ENCODE measurements around the gene EPB41L4B. TPM values are rescaled to one million over a fixed set of nuclear protein-coding genes. Genes with fewer than 3 reads are reported as not detected.

The EPB41L4B gene
- total and polyA plus RNA-seq, 2 of the 13 experiments (the other 11 are each of a cell fraction or from before 2014, with no cell fraction given), result 17.6 to 22.1 TPM

DNA sequence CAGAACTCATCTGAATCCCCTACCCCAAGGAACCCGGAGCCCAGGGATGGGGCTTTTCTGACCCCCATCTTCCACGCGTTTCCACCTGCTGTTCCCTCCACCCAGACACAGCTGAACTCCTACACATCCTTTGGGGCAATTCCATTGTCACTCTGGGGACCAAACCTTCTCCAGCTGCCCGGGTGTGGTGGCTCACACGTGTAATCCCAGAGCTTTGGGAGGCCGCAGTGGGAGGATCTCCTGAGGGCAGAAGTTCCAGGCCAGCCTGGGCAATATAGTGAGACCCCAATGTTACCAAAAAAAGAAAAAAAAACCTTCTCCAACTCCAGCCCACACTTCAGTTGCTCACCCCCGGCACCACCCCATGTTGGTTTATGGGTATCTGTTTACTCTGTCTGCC is 8.1 kb downstream of the EPB41L4B start:
- WGBS (ENCODE audit: low lambda C conversion rate), result 95% methylated on average over 6 of the region's 7 CpGs
- Histone ChIP-seq H3K27ac (ENCODE audit: extremely low read length, insufficient read depth, low read length) (no peak overlapping the region), H3K4me3 (replicated peaks in 1 of 3; ENCODE audit: insufficient read depth in 1 of 3, low read depth in 2 of 3, low read length in 3 of 3) (no peak overlapping the region), H4K20me1 (ENCODE audit: insufficient read depth, low read length) (no peaks in the 10 kb centered on the region), H3K9ac (ENCODE audit: insufficient read depth, low read depth, low read length) (no peak overlapping the region), H3K9me3 (ENCODE audit: low read length) (no peaks in the 10 kb centered on the region), H2AFZ (ENCODE audit: low read length) (no peak overlapping the region), H3K4me1 (ENCODE audit: insufficient read depth, low read length) (peaks cover 99% of the 10 kb centered on the region), H3K36me3 (replicated peaks in 1 of 2; ENCODE audit: control insufficient read depth in 1 of 2, insufficient read depth in 2 of 2, low read length in 2 of 2) (no peaks in the 10 kb centered on the region), H3K79me2 (ENCODE audit: insufficient read depth, low read length) (peaks cover 85% of the 10 kb centered on the region), H3K27me3 (ENCODE audit: control insufficient read depth in 1 of 2, insufficient read depth in 2 of 2, low read length in 2 of 2) (no peaks in the 10 kb centered on the region), H3K4me2 (ENCODE audit: low read depth, low read length) (no peak overlapping the region)
- intact Hi-C loops (cut with micrococcal nuclease; ENCODE audit: unreplicated experiment), result no loop called here
- DNase-seq (ENCODE audit: low spot score), result no peak
- ChIA-PET CTCF (ENCODE audit: low intra/inter-chr PET ratio, low total read pairs) (no interaction called here), POLR2A (interaction anchor here (1.1 to 1.6 kb wide), 2 partner anchors 14 to 63 kb away, joined by 4 to 5 read pairs; no protein-coding TSS in a partner anchor)
- TF ChIP-seq ZNF333 (CRISPR knock-in tag; IDR thresholded peaks at IDR 0.05; ENCODE audit: borderline replicate concordance) (no peak), ZNF121 (CRISPR knock-in tag; IDR thresholded peaks at IDR 0.05) (peak; percentile 83), ELK4 (CRISPR knock-in tag; IDR thresholded peaks at IDR 0.05; ENCODE audit: borderline replicate concordance) (no peak), RBM39 (IDR thresholded peaks at IDR 0.05; ENCODE audit: low read depth, low read length, poor library complexity, severe bottlenecking) (no peak), ZNF552 (CRISPR knock-in tag; IDR thresholded peaks at IDR 0.05; ENCODE audit: borderline replicate concordance) (no peak)
- FAIRE-seq, result no peak
- BruUV-seq (replicated peaks), result no TSS peak
- in situ Hi-C loops (cut with HindIII; ENCODE audit: extremely low pct_ligation_motif_present, low pct_unique_long_range_greater_than_20kb), result no loop called here
- ATAC-seq, result no peak

DNA sequence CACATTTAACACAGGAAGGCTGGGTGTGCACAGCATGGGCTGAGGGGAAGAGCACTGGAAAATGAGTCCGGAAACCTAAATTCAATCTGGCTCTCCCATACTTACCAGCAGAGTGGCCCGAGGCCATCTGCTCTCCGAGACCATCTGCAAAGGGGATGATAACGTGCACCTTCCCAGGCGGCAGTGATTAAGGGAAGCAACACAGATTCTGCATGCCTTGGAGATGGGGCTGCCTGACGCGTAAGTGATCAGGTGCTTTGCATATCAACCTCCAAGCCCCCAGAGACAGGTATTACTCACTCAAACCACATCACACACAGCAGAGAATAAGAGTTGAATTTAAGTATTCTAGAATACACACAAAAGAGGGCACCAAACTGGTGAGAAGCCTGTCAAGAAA is 9.1 kb downstream of the EPB41L4B start:
- ATAC-seq (no peak), FAIRE-seq (no peak), DNase-seq (ENCODE audit: low spot score) (no peak)
- Histone ChIP-seq H3K36me3 (replicated peaks in 1 of 2; ENCODE audit: control insufficient read depth in 1 of 2, insufficient read depth in 2 of 2, low read length in 2 of 2) (no peaks in the 10 kb centered on the region), H3K9me3 (ENCODE audit: low read length) (no peaks in the 10 kb centered on the region), H3K4me1 (ENCODE audit: insufficient read depth, low read length) (peaks cover 99% of the 10 kb centered on the region), H3K27me3 (ENCODE audit: control insufficient read depth in 1 of 2, insufficient read depth in 2 of 2, low read length in 2 of 2) (no peaks in the 10 kb centered on the region), H3K27ac (ENCODE audit: extremely low read length, insufficient read depth, low read length) (no peak overlapping the region), H2AFZ (ENCODE audit: low read length) (no peak overlapping the region), H3K4me3 (replicated peaks in 1 of 3; ENCODE audit: insufficient read depth in 1 of 3, low read depth in 2 of 3, low read length in 3 of 3) (no peak overlapping the region), H3K79me2 (ENCODE audit: insufficient read depth, low read length) (peaks cover 77% of the 10 kb centered on the region), H4K20me1 (ENCODE audit: insufficient read depth, low read length) (no peaks in the 10 kb centered on the region), H3K9ac (ENCODE audit: insufficient read depth, low read depth, low read length) (no peak overlapping the region), H3K4me2 (ENCODE audit: low read depth, low read length) (no peak overlapping the region)
- ChIA-PET CTCF (ENCODE audit: low intra/inter-chr PET ratio, low total read pairs) (no interaction called here), POLR2A (no interaction called here)
- no TSS peak for BruUV-seq (replicated peaks)
- in situ Hi-C loops (cut with HindIII; ENCODE audit: extremely low pct_ligation_motif_present, low pct_unique_long_range_greater_than_20kb), result no loop called here
- intact Hi-C loops (cut with micrococcal nuclease; ENCODE audit: unreplicated experiment), result no loop called here
- WGBS (ENCODE audit: low lambda C conversion rate), result 95% methylated on average over 7 of the region's 7 CpGs
- TF ChIP-seq PCBP2 (optimal IDR thresholded peaks at IDR 0.05; ENCODE audit: low read depth, low read length, poor library complexity, severe bottlenecking) (no peak), GTF3A (CRISPR knock-in tag; conservative IDR thresholded peaks at IDR 0.05) (no peak), ZNF546 (CRISPR knock-in tag; conservative IDR thresholded peaks at IDR 0.05) (no peak), SOX13 (IDR thresholded peaks at IDR 0.05) (no peak), SOX13 (CRISPR knock-in tag; conservative IDR thresholded peaks at IDR 0.05 in 1 of 2, IDR thresholded peaks at IDR 0.05 in 1 of 2) (no peak), ZNF788 (CRISPR knock-in tag; IDR thresholded peaks at IDR 0.05; ENCODE audit: borderline replicate concordance) (no peak), ZNF331 (CRISPR knock-in tag; IDR thresholded peaks at IDR 0.05) (no peak), CREB1 (IDR thresholded peaks at IDR 0.05) (no peak), CREB1 (CRISPR knock-in tag; IDR thresholded peaks at IDR 0.05) (no peak), HOXA5 (CRISPR knock-in tag; IDR thresholded peaks at IDR 0.05) (no peak), ZNF451 (CRISPR knock-in tag; IDR thresholded peaks at IDR 0.05) (no peak), ZNF780A (CRISPR knock-in tag; IDR thresholded peaks at IDR 0.05) (no peak)

Data from HepG2 (cell line).